Neuronal stem cell (in vitro differentiated cells): ENCODE measurements around the gene GIPR.

Experiments
- DNase-seq: peaks from one replicate; pipeline ENCODE4 v3.0.0-alpha.2; 2013; ENCODE audit warnings: low spot score
- H2AFZ ChIP-seq: one replicate; pipeline ENCODE4 v1.6.1; 2013; ENCODE audit warnings: mild to moderate bottlenecking, low read length, inconsistent platforms
- H2AK5ac ChIP-seq: 2 replicates; pipeline ENCODE4 v1.6.1; 2013; ENCODE audit warnings: low read depth, mild to moderate bottlenecking, inconsistent platforms, low read length, moderate library complexity, mixed read lengths
- H2BK120ac ChIP-seq: 2 replicates; pipeline ENCODE4 v1.6.1; 2013; ENCODE audit warnings: low read depth, mild to moderate bottlenecking, inconsistent platforms, low read length, moderate library complexity, mixed read lengths
- H2BK12ac ChIP-seq: one replicate; pipeline ENCODE4 v1.6.1; 2013; ENCODE audit warnings: low read length, inconsistent platforms
- H2BK15ac ChIP-seq: 2 replicates; pipeline ENCODE4 v1.6.1; 2013; ENCODE audit warnings: mild to moderate bottlenecking, low read length, inconsistent platforms, mixed read lengths
- H2BK5ac ChIP-seq: one replicate; pipeline ENCODE4 v1.6.1; 2013; ENCODE audit warnings: inconsistent platforms, mild to moderate bottlenecking, low read length, moderate library complexity
- H3K14ac ChIP-seq: one replicate; pipeline ENCODE4 v1.6.1; 2013; ENCODE audit warnings: low read length, inconsistent platforms
- H3K18ac ChIP-seq: 2 replicates; pipeline ENCODE4 v1.6.1; 2013; ENCODE audit warnings: low read length, inconsistent platforms
- H3K23ac ChIP-seq: 2 replicates; pipeline ENCODE4 v1.6.1; 2013; ENCODE audit warnings: low read depth, mild to moderate bottlenecking, mixed read lengths, low read length, inconsistent platforms; ENCODE audit not compliant: poor library complexity
- H3K27ac ChIP-seq: replicated peaks from 3 replicates; pipeline ENCODE4 v1.5.1; 2013; ENCODE audit warnings: low read length, inconsistent platforms
- H3K27me3 ChIP-seq, 3 experiments: 2 replicates each; pipeline ENCODE4 v1.6.1; 2013; ENCODE audit warnings: low read length in 3 of 3, mild to moderate bottlenecking in 2 of 3, inconsistent platforms in 1 of 3, low read depth in 1 of 3, mixed read lengths in 1 of 3, moderate library complexity in 1 of 3; ENCODE audit not compliant: control insufficient read depth in 3 of 3, insufficient read depth in 3 of 3
- H3K36me3 ChIP-seq, 2 donors: replicated peaks in 1 of 2; 2 replicates each; pipeline ENCODE4 v1.6.1; 2013; ENCODE audit warnings: low read length in 2 of 2; ENCODE audit not compliant: control insufficient read depth in 2 of 2, insufficient read depth in 2 of 2
- H3K4ac ChIP-seq: 2 replicates; pipeline ENCODE4 v1.6.1; 2013; ENCODE audit warnings: inconsistent platforms, mild to moderate bottlenecking, low read length, moderate library complexity
- H3K4me1 ChIP-seq, 2 donors: 1 replicate in 1 of 2; 2 replicates in 1 of 2; pipeline ENCODE4 v1.6.1; 2013; ENCODE audit warnings: low read length in 2 of 2, low read depth in 1 of 2; ENCODE audit not compliant: control insufficient read depth in 2 of 2, insufficient read depth in 1 of 2
- H3K4me2 ChIP-seq: one replicate; pipeline ENCODE4 v1.6.1; 2013; ENCODE audit warnings: mild to moderate bottlenecking, low read length, inconsistent platforms; ENCODE audit not compliant: insufficient read depth, poor library complexity, severe bottlenecking
- H3K4me3 ChIP-seq, 2 donors: 2 replicates each; pipeline ENCODE4 v1.5.1; 2013; ENCODE audit warnings: low read length in 2 of 2, mild to moderate bottlenecking in 2 of 2, inconsistent platforms in 1 of 2, moderate library complexity in 1 of 2
- H3K79me1 ChIP-seq: one replicate; pipeline ENCODE4 v1.6.1; 2013; ENCODE audit warnings: low read depth, mild to moderate bottlenecking, inconsistent platforms, low read length, moderate library complexity
- H3K9ac ChIP-seq: one replicate; pipeline ENCODE4 v1.6.1; 2013; ENCODE audit warnings: mild to moderate bottlenecking, low read depth, low read length, inconsistent platforms; ENCODE audit not compliant: poor library complexity
- H3K9me3 ChIP-seq, 2 donors: replicated peaks in 1 of 2; 2 replicates each; pipeline versions ENCODE3 to v1.6.1; 2013; ENCODE audit warnings: low read length in 2 of 2, mild to moderate bottlenecking in 2 of 2, inconsistent platforms in 1 of 2, low read depth in 1 of 2, mixed read lengths in 1 of 2, moderate library complexity in 1 of 2; ENCODE audit not compliant: control insufficient read depth in 2 of 2, insufficient read depth in 1 of 2
- H4K8ac ChIP-seq: one replicate; pipeline ENCODE4 v1.6.1; 2013; ENCODE audit warnings: low read depth, mild to moderate bottlenecking, inconsistent platforms, low read length, moderate library complexity
- H4K91ac ChIP-seq: one replicate; pipeline ENCODE4 v1.6.1; 2013; ENCODE audit warnings: low read length, low read depth, mild to moderate bottlenecking, inconsistent platforms; ENCODE audit not compliant: poor library complexity
- WGBS, 2 donors: extraction: QIAGEN DNeasy Blood & Tissue Kit; methylation state at CpG; one replicate each; pipeline ENCODE4 v1.1.7; 2013; ENCODE audit warnings: missing lambda C conversion rate in 2 of 2, mixed read lengths in 1 of 2; ENCODE audit not compliant: insufficient read length in 2 of 2, insufficient replicate concordance in 1 of 2; ENCODE audit errors: extremely low coverage in 2 of 2; 5-methylcytosine and 5-hydroxymethylcytosine counted together

Gene GIPR

GRCh38 chr19:45664575-45664974 is 3.4 kb upstream of the GIPR start:
- Histone ChIP-seq H2BK15ac (no peak overlapping the region), H3K4me3 (peak overlapping the region in 1 of 2 donors; percentile 43), H3K9me3 (peaks cover 0 to 2% of the 10 kb centered on the region in 2 donors), H4K91ac (no peak overlapping the region), H3K79me1 (no peaks in the 10 kb centered on the region), H2AFZ (no peak overlapping the region), H3K27ac (no peak overlapping the region), H3K4ac (no peak overlapping the region), H3K4me2 (no peak overlapping the region), H2AK5ac (no peak overlapping the region), H3K4me1 (peaks cover 12% of the 10 kb centered on the region in 2 donors), H3K36me3 (no peaks in the 10 kb centered on the region), H3K14ac (peak overlapping the region; percentile 97), H2BK12ac (no peak overlapping the region), H3K27me3 (peaks cover 6 to 21% (median 7%) of the 10 kb centered on the region in 3 experiments), H3K23ac (peak overlapping the region; percentile 9), H3K9ac (no peak overlapping the region), H2BK120ac (no peak overlapping the region), H3K18ac (no peak overlapping the region), H4K8ac (peak overlapping the region; percentile 17), H2BK5ac (no peak overlapping the region)
- no peak for DNase-seq
- no CpG with 5 or more reads among the region's 7 CpGs for WGBS, 2 donors

GRCh38 chr19:45668342-45668871 is 386 bp downstream of the GIPR start:
- Histone ChIP-seq H3K4me2 (peak overlapping the region; percentile 41), H3K9ac (no peak overlapping the region), H2BK5ac (no peak overlapping the region), H3K79me1 (no peaks in the 10 kb centered on the region), H3K4me1 (peaks cover 12 to 16% of the 10 kb centered on the region in 2 donors), H4K91ac (no peak overlapping the region), H2BK120ac (no peak overlapping the region), H2BK15ac (no peak overlapping the region), H3K27ac (no peak overlapping the region), H3K27me3 (peaks cover 4 to 48% (median 21%) of the 10 kb centered on the region in 3 experiments), H4K8ac (no peak overlapping the region), H3K36me3 (no peaks in the 10 kb centered on the region), H3K23ac (no peak overlapping the region), H2AFZ (peak overlapping the region; percentile 82), H3K4me3 (peak overlapping the region; percentile 32 to 53), H2BK12ac (no peak overlapping the region), H3K4ac (no peak overlapping the region), H3K18ac (no peak overlapping the region), H2AK5ac (no peak overlapping the region), H3K9me3 (peaks cover 0 to 5% of the 10 kb centered on the region in 2 donors), H3K14ac (no peak overlapping the region)
- DNase-seq: no peak
- no CpG with 5 or more reads among the region's 19 CpGs for WGBS, 2 donors

GRCh38 chr19:45670670-45671453 is 2.8 kb downstream of the GIPR start:
- H3K79me1 ChIP-seq: no peaks in the 10 kb centered on the region
- no peak overlapping the region for H4K91ac ChIP-seq
- H3K18ac ChIP-seq: peak overlapping the region; percentile 95
- H3K4me2 ChIP-seq: peak overlapping the region; percentile 64
- H3K27me3 ChIP-seq: peaks cover 4 to 54% (median 21%) of the 10 kb centered on the region in 3 experiments
- DNase-seq: peak; percentile 76
- H3K4me1 ChIP-seq: peaks cover 12 to 16% of the 10 kb centered on the region in 2 donors
- peak overlapping the region; percentile 87 for H2BK120ac ChIP-seq
- no peaks in the 10 kb centered on the region for H3K36me3 ChIP-seq
- peak overlapping the region; percentile 97 for H3K23ac ChIP-seq
- peak overlapping the region; percentile 33 for H2BK15ac ChIP-seq
- no peak overlapping the region for H3K27ac ChIP-seq
- H3K14ac ChIP-seq: no peak overlapping the region
- peak overlapping the region; percentile 99 for H2BK12ac ChIP-seq
- peak overlapping the region; percentile 84 for H3K4ac ChIP-seq
- H4K8ac ChIP-seq: peak overlapping the region; percentile 93
- H3K9ac ChIP-seq: peak overlapping the region; percentile 84
- H2AFZ ChIP-seq: peak overlapping the region; percentile 41
- peaks cover 0 to 5% of the 10 kb centered on the region in 2 donors for H3K9me3 ChIP-seq
- peak overlapping the region; percentile 96 for H2AK5ac ChIP-seq
- no CpG with 5 or more reads among the region's 42 CpGs for WGBS, 2 donors
- H3K4me3 ChIP-seq: peak overlapping the region in 1 of 2 donors; percentile 75
- no peak overlapping the region for H2BK5ac ChIP-seq

- no CpG with 5 or more reads among the region's 7 CpGs for WGBS, 2 donors
- peaks cover 3 to 13% of the 10 kb centered on the region in 2 donors for H3K4me1 ChIP-seq
- no peak overlapping the region for H3K4me3 ChIP-seq
- H2BK12ac ChIP-seq: no peak overlapping the region
- DNase-seq: no peak
- H3K4me2 ChIP-seq: no peak overlapping the region
- no peak overlapping the region for H3K18ac ChIP-seq
- peaks cover 0 to 6% of the 10 kb centered on the region in 2 donors for H3K9me3 ChIP-seq
- H3K27ac ChIP-seq: no peak overlapping the region
- no peak overlapping the region for H2BK15ac ChIP-seq
- no peak overlapping the region for H2AFZ ChIP-seq
- peaks cover 18 to 54% (median 25%) of the 10 kb centered on the region in 3 experiments for H3K27me3 ChIP-seq
- H2BK120ac ChIP-seq: no peak overlapping the region
- no peak overlapping the region for H3K14ac ChIP-seq
- H2AK5ac ChIP-seq: no peak overlapping the region
- no peaks in the 10 kb centered on the region for H3K79me1 ChIP-seq
- H3K9ac ChIP-seq: no peak overlapping the region
- no peaks in the 10 kb centered on the region for H3K36me3 ChIP-seq
- H4K91ac ChIP-seq: no peak overlapping the region
- no peak overlapping the region for H2BK5ac ChIP-seq
- H3K23ac ChIP-seq: no peak overlapping the region
- H4K8ac ChIP-seq: no peak overlapping the region
- no peak overlapping the region for H3K4ac ChIP-seq
Observed at GRCh38 chr19:45674946-45675345, 6.9 kb downstream of the GIPR start.
